PC-9 (cell line): ENCODE data around the gene SLC16A2. TPM values are rescaled to one million over a fixed set of nuclear protein-coding genes. Genes with fewer than 3 reads are reported as not detected.
A peak's percentile ranks its signal among the peaks of the same experiment; 100 is the strongest.

Experiments used
- BruUV-seq: library from RNA; stranded (reverse); fragments of 400-500 nt; replicated peaks from 2 replicates; lab custom pipeline; 2021; lab: Mats Ljungman, UMichigan
- CTCF ChIA-PET: fragments of 300-600 bp; sonication (Branson Sonifier 250); formaldehyde crosslinking; loops from one replicate; lab custom pipeline; 2022; ENCODE audit warnings: antibody characterized with exemption; lab: Charles Lee
- POLR2A ChIA-PET: fragments of 300-600 bp; sonication (Branson Sonifier 250); formaldehyde crosslinking; loops from one replicate; lab custom pipeline; 2022; ENCODE audit warnings: antibody characterized with exemption; ENCODE audit not compliant: unreplicated experiment; lab: Charles Lee
- DNase-seq, 2 experiments: peaks; one replicate each; pipeline versions ENCODE4 v3.0.0 to v3.0.0-alpha.2; 2015 to 2022; ENCODE audit warnings: mixed read lengths in 1 of 2
- H2AFZ ChIP-seq: fragments of 200-600 bp; sonication (generic); 2 replicates; pipeline ENCODE4 v1.8.1; 2017; ENCODE audit warnings: antibody characterized with exemption
- H3F3A ChIP-seq: fragments of 200-600 bp; sonication (generic); 2 replicates; pipeline ENCODE4 v1.8.1; 2017; ENCODE audit warnings: antibody characterized with exemption, mild to moderate bottlenecking, low read depth; ENCODE audit not compliant: insufficient read depth
- H3K27ac ChIP-seq: fragments of 200-600 bp; sonication (generic); 2 replicates; pipeline ENCODE4 v1.6.1; 2016; ENCODE audit warnings: mixed run types
- H3K27me3 ChIP-seq: fragments of 200-600 bp; sonication (generic); 2 replicates; pipeline ENCODE4 v1.6.1; 2016; ENCODE audit warnings: low read depth, mixed run types; ENCODE audit not compliant: insufficient read depth
- H3K36me3 ChIP-seq: fragments of 200-600 bp; sonication (generic); 2 replicates; pipeline ENCODE4 v1.6.1; 2016; ENCODE audit warnings: low read depth, mixed run types
- H3K4me1 ChIP-seq: fragments of 200-600 bp; sonication (generic); replicated peaks from 2 replicates; pipeline ENCODE4 v1.6.1; 2016; ENCODE audit warnings: mixed run types; ENCODE audit not compliant: insufficient read depth
- H3K4me2 ChIP-seq: fragments of 200-600 bp; sonication (generic); 2 replicates; pipeline ENCODE4 v1.6.1; 2017; ENCODE audit warnings: mixed run types
- H3K4me3 ChIP-seq: fragments of 200-600 bp; sonication (generic); 2 replicates; pipeline ENCODE4 v1.6.1; 2016; ENCODE audit warnings: mixed run types
- H3K79me2 ChIP-seq: fragments of 200-600 bp; sonication (generic); 2 replicates; pipeline ENCODE4 v1.6.1; 2017; ENCODE audit warnings: low read depth, mixed run types
- H3K9me2 ChIP-seq: fragments of 200-600 bp; sonication (generic); 2 replicates; pipeline ENCODE4 v1.8.1; 2017; ENCODE audit warnings: mild to moderate bottlenecking; ENCODE audit not compliant: insufficient read depth
- H3K9me3 ChIP-seq: fragments of 200-600 bp; sonication (generic); 2 replicates; pipeline ENCODE4 v1.8.1; 2016; ENCODE audit warnings: low read depth; ENCODE audit not compliant: insufficient read depth
- H4K20me1 ChIP-seq: fragments of 200-600 bp; sonication (generic); 2 replicates; pipeline ENCODE4 v1.8.1; 2017; ENCODE audit not compliant: insufficient read depth
- CTCF ChIP-seq: fragments of 200-600 bp; sonication (generic); conservative IDR thresholded peaks from 2 replicates; pipeline ENCODE4 v1.6.1; 2017; ENCODE audit warnings: mixed run types, antibody characterized with exemption, mild to moderate bottlenecking, moderate library complexity
- EZH2 ChIP-seq: fragments of 200-600 bp; sonication (generic); IDR thresholded peaks from 2 replicates; pipeline ENCODE4 v1.8.0; 2017; ENCODE audit warnings: antibody characterized with exemption, low read depth
- intact Hi-C: fragments of 100-400 bp; cut with micrococcal nuclease; formaldehyde crosslinking; loops from one replicate; pipeline ENCODE4 v1.10.0; 2022; ENCODE audit not compliant: unreplicated experiment
- total RNA-seq: library from RNA; stranded (reverse); gene quantifications from 2 replicates; pipeline ENCODE4 v1.2.3, GENCODE V29; 2021

The SLC16A2 gene
- total RNA-seq, 1 experiment from 2014 or later: not detected

GRCh38 chrX:74446876-74447275 is 25.6 kb downstream of the SLC16A2 start:
- no peak overlapping the region for H2AFZ ChIP-seq
- no peaks in the 10 kb centered on the region for H3K9me3 ChIP-seq
- no peak overlapping the region for H3K4me3 ChIP-seq
- no peak overlapping the region for H3K27ac ChIP-seq
- DNase-seq: no peak
- POLR2A ChIA-PET: no interaction called here
- H3F3A ChIP-seq: peaks cover 29% of the 10 kb centered on the region; the same call in 1 of the 2 replicates
- no peak for TF ChIP-seq EZH2
- no peak for TF ChIP-seq CTCF
- H3K27me3 ChIP-seq: no peaks in the 10 kb centered on the region
- no peaks in the 10 kb centered on the region for H3K36me3 ChIP-seq
- H3K4me1 ChIP-seq: peaks cover 33% of the 10 kb centered on the region
- no peak overlapping the region for H3K4me2 ChIP-seq
- intact Hi-C loops: no loop called here
- BruUV-seq: no TSS peak
- CTCF ChIA-PET: no interaction called here
- no peaks in the 10 kb centered on the region for H3K79me2 ChIP-seq
- H4K20me1 ChIP-seq: no peaks in the 10 kb centered on the region
- no peaks in the 10 kb centered on the region for H3K9me2 ChIP-seq

DNA sequence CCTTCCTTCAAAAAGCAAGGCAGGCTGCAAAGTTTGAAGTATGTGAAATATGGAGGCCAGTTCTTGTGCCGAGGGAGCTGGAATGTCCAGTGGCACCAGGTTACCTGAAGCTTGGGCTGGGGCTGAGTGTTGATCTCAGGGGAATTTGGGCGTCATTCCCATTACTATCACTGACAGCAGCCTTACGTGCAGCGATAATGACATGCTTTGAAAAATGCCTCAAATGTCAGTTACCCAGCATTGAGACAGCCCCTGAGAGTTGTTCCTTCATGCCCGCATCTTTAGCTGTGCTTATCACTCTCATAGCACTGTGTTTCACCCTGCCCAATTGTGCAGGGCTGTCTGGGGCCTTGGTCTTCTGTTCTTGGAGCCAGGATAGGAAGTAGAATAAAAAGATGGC is 27.4 kb downstream of the SLC16A2 start:
- peaks cover 29% of the 10 kb centered on the region; the same call in 1 of the 2 replicates for H3F3A ChIP-seq
- H2AFZ ChIP-seq: no peak overlapping the region
- no peaks in the 10 kb centered on the region for H3K9me2 ChIP-seq
- H4K20me1 ChIP-seq: no peaks in the 10 kb centered on the region
- H3K9me3 ChIP-seq: no peaks in the 10 kb centered on the region
- H3K27me3 ChIP-seq: no peaks in the 10 kb centered on the region
- TF ChIP-seq EZH2 (no peak), CTCF (no peak)
- H3K36me3 ChIP-seq: no peaks in the 10 kb centered on the region
- ChIA-PET CTCF (no interaction called here), POLR2A (no interaction called here)
- peaks cover 36% of the 10 kb centered on the region for H3K4me1 ChIP-seq
- intact Hi-C loops: no loop called here
- H3K4me2 ChIP-seq: no peak overlapping the region
- no peaks in the 10 kb centered on the region for H3K79me2 ChIP-seq
- no TSS peak for BruUV-seq
- no peak for DNase-seq
- no peak overlapping the region for H3K4me3 ChIP-seq
- no peak overlapping the region for H3K27ac ChIP-seq

GRCh38 chrX:74449322-74449936 is 28.1 kb downstream of the SLC16A2 start:
- CTCF ChIA-PET: no interaction called here

More at GRCh38 chrX:74449322-74449936, 28.1 kb downstream of the SLC16A2 start:
- Histone ChIP-seq H3K36me3 (no peaks in the 10 kb centered on the region), H3K4me1 (peaks cover 36% of the 10 kb centered on the region), H2AFZ (no peak overlapping the region), H3K79me2 (no peaks in the 10 kb centered on the region), H3K27ac (peak overlapping the region; percentile 83), H3K9me3 (no peaks in the 10 kb centered on the region), H4K20me1 (no peaks in the 10 kb centered on the region), H3F3A (peaks cover 29% of the 10 kb centered on the region; the same call in 1 of the 2 replicates), H3K9me2 (no peaks in the 10 kb centered on the region), H3K27me3 (no peaks in the 10 kb centered on the region), H3K4me2 (peak overlapping the region; percentile 61), H3K4me3 (no peak overlapping the region)
- intact Hi-C loops: no loop called here
- TF ChIP-seq EZH2 (no peak), CTCF (no peak)
- POLR2A ChIA-PET: interaction anchor here (0.6 kb wide), 1 partner anchor 1820 kb away, joined by 3 read pairs; no protein-coding TSS in a partner anchor
- DNase-seq: peak in 1 of 2 experiments; percentile 77
- no TSS peak for BruUV-seq
